ENCODE results near the gene SHD. TPM values are rescaled to one million over a fixed set of nuclear protein-coding genes. Genes with fewer than 3 reads are reported as not detected.

The SHD gene
- total RNA-seq, 2 experiments from 2014 or later: not detected

DNA sequence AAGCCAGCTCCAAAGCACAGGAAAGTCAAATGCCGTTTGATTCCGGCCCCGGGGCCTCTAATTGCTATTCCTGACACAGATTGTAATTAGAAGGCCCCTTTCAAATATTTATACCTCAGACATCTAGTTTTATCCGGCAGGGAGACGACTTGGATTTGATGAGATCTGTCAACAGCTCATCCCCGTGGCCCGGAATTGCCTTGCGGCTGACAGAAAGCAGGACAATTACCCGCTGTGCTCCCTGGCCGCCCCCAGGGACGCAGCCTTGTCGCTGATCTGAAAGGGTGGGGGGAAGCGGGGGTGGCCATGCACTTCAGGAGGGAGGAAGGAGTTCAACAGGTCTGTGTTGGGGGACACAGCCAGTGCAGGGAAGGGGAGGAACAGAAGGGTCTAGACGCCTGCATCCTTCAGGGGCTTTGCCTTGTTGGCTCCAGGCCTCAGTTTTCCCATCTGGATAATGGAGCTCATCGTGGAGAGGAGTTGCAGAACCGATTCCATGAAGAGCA is 1.8 kb upstream of the SHD start:
- ChIA-PET POLR2A (interaction anchor here (0.6 to 0.8 kb wide), 2 partner anchors 36 to 76 kb away, joined by 3 read pairs; no protein-coding TSS in a partner anchor), CTCF (ENCODE audit: unreplicated experiment) (interaction anchor here (0.6 kb wide), 1 partner anchor 65 kb away, joined by 3 read pairs; no protein-coding TSS in a partner anchor)
- intact Hi-C loops (cut with micrococcal nuclease; ENCODE audit: unreplicated experiment): no loop called here
- H3K4me1 ChIP-seq (ENCODE audit: insufficient read depth, low read length, poor library complexity, severe bottlenecking): no peaks in the 10 kb centered on the region
- no peak for DNase-seq (ENCODE audit: low spot score)
- H3K4me2 ChIP-seq (ENCODE audit: low read length): no peak overlapping the region
- H3K79me2 ChIP-seq (ENCODE audit: insufficient read depth, low read depth, low read length): no peaks in the 10 kb centered on the region
- H3K9me3 ChIP-seq (ENCODE audit: low read length): no peaks in the 10 kb centered on the region
- H3K4me3 ChIP-seq (ENCODE audit: low read depth, low read length, poor library complexity, severe bottlenecking): no peak overlapping the region
- H2AFZ ChIP-seq (ENCODE audit: low read length): no peak overlapping the region
- no peaks in the 10 kb centered on the region for H3K36me3 ChIP-seq (ENCODE audit: insufficient read depth, low read length)
- H3K9me2 ChIP-seq (ENCODE audit: insufficient read depth, low read length): no peaks in the 10 kb centered on the region
- no TSS peak for BruUV-seq (replicated peaks)
- no peak for TF ChIP-seq EZH2phosphoT487 (IDR thresholded peaks at IDR 0.05; ENCODE audit: borderline replicate concordance, low read depth, low read length)
- TF ChIP-seq, protein P1, sequence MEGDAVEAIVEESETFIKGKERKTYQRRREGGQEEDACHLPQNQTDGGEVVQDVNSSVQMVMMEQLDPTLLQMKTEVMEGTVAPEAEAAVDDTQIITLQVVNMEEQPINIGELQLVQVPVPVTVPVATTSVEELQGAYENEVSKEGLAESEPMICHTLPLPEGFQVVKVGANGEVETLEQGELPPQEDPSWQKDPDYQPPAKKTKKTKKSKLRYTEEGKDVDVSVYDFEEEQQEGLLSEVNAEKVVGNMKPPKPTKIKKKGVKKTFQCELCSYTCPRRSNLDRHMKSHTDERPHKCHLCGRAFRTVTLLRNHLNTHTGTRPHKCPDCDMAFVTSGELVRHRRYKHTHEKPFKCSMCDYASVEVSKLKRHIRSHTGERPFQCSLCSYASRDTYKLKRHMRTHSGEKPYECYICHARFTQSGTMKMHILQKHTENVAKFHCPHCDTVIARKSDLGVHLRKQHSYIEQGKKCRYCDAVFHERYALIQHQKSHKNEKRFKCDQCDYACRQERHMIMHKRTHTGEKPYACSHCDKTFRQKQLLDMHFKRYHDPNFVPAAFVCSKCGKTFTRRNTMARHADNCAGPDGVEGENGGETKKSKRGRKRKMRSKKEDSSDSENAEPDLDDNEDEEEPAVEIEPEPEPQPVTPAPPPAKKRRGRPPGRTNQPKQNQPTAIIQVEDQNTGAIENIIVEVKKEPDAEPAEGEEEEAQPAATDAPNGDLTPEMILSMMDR (conservative IDR thresholded peaks at IDR 0.05; ENCODE audit: low read length): no peak
- no peaks in the 10 kb centered on the region for H4K20me1 ChIP-seq (ENCODE audit: insufficient read depth, low read length)
- no peak overlapping the region for H3K27ac ChIP-seq (ENCODE audit: low read depth, low read length, poor library complexity, severe bottlenecking)

DNA sequence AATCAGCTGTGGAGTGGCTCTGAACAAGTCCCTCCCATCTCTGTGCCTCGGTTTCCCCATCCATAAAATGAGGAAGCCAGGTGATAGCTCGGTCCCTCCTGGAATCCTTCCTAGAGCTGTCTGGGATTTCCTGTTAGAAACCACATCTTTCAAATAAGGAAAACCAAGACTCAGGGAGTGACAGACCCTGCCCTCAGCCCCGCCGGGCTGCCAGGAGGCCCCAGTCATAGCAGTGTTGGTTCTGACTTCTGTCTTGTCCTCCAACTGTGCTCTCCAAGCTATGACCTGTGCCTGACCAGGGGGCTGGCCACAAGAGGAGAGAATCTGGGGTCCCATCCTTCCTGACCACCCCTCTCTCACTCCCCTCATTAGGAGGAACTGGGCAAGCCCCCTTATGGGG is 1.1 kb upstream of the SHD start:
- Histone ChIP-seq H3K4me2 (ENCODE audit: low read length) (no peak overlapping the region), H4K20me1 (ENCODE audit: insufficient read depth, low read length) (no peaks in the 10 kb centered on the region), H3K9me2 (ENCODE audit: insufficient read depth, low read length) (no peaks in the 10 kb centered on the region), H3K79me2 (ENCODE audit: insufficient read depth, low read depth, low read length) (no peaks in the 10 kb centered on the region), H2AFZ (ENCODE audit: low read length) (no peak overlapping the region), H3K4me1 (ENCODE audit: insufficient read depth, low read length, poor library complexity, severe bottlenecking) (no peaks in the 10 kb centered on the region), H3K4me3 (ENCODE audit: low read depth, low read length, poor library complexity, severe bottlenecking) (no peak overlapping the region), H3K9me3 (ENCODE audit: low read length) (no peaks in the 10 kb centered on the region), H3K36me3 (ENCODE audit: insufficient read depth, low read length) (no peaks in the 10 kb centered on the region), H3K27ac (ENCODE audit: low read depth, low read length, poor library complexity, severe bottlenecking) (no peak overlapping the region)
- TF ChIP-seq, protein P1 (conservative IDR thresholded peaks at IDR 0.05; ENCODE audit: low read length): no peak
- TF ChIP-seq EZH2phosphoT487 (IDR thresholded peaks at IDR 0.05; ENCODE audit: borderline replicate concordance, low read depth, low read length): no peak
- ChIA-PET CTCF (ENCODE audit: unreplicated experiment) (no interaction called here), POLR2A (interaction anchor here (0.6 to 0.8 kb wide), 2 partner anchors 35 to 75 kb away, joined by 3 read pairs; no protein-coding TSS in a partner anchor)
- intact Hi-C loops (cut with micrococcal nuclease; ENCODE audit: unreplicated experiment): no loop called here
- no peak for DNase-seq (ENCODE audit: low spot score)
- no TSS peak for BruUV-seq (replicated peaks)

DNA sequence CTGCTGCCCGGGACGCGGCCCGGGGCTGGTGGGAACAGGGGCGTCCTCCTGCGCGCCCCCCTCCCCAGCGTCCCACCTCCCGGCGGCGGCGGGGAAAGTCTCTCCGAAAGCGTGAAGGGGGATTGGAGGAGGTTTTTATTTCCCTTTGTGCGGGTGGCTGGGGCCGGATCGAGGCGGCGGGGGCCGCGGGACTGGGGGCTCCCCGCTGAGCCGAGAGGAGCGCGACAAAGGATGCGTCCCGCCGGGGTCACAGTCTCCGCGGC is 132 bp downstream of the SHD start:
- TF ChIP-seq, protein P1 (conservative IDR thresholded peaks at IDR 0.05; ENCODE audit: low read length): no peak
- no peak for TF ChIP-seq EZH2phosphoT487 (IDR thresholded peaks at IDR 0.05; ENCODE audit: borderline replicate concordance, low read depth, low read length)
- no peaks in the 10 kb centered on the region for H3K9me3 ChIP-seq (ENCODE audit: low read length)
- no peaks in the 10 kb centered on the region for H4K20me1 ChIP-seq (ENCODE audit: insufficient read depth, low read length)
- no peaks in the 10 kb centered on the region for H3K4me1 ChIP-seq (ENCODE audit: insufficient read depth, low read length, poor library complexity, severe bottlenecking)
- ChIA-PET POLR2A (no interaction called here), CTCF (ENCODE audit: unreplicated experiment) (no interaction called here)
- no peaks in the 10 kb centered on the region for H3K36me3 ChIP-seq (ENCODE audit: insufficient read depth, low read length)
- intact Hi-C loops (cut with micrococcal nuclease; ENCODE audit: unreplicated experiment): no loop called here
- no peaks in the 10 kb centered on the region for H3K79me2 ChIP-seq (ENCODE audit: insufficient read depth, low read depth, low read length)
- no peak overlapping the region for H3K27ac ChIP-seq (ENCODE audit: low read depth, low read length, poor library complexity, severe bottlenecking)
- no peaks in the 10 kb centered on the region for H3K9me2 ChIP-seq (ENCODE audit: insufficient read depth, low read length)
- DNase-seq (ENCODE audit: low spot score): no peak
- BruUV-seq (replicated peaks): no TSS peak
- no peak overlapping the region for H3K4me3 ChIP-seq (ENCODE audit: low read depth, low read length, poor library complexity, severe bottlenecking)
- no peak overlapping the region for H3K4me2 ChIP-seq (ENCODE audit: low read length)
- no peak overlapping the region for H2AFZ ChIP-seq (ENCODE audit: low read length)
